HepG2 (cell line): Measurements from ENCODE around the gene SLC51B. TPM values are rescaled to one million over a fixed set of nuclear protein-coding genes. Genes with fewer than 3 reads are reported as not detected.

Experiments used
- ATAC-seq: fragments of 200-7000 bp; cut with Tn5 transposase; 3 replicates; pipeline ENCODE4 v1.9.1; 2020; ENCODE audit warnings: mild to moderate bottlenecking, moderate library complexity
- BruUV-seq: library from RNA; stranded (reverse); fragments of 400-500 nt; replicated peaks from 2 replicates; lab custom pipeline; 2021; lab: Mats Ljungman, UMichigan
- CTCF ChIA-PET: fragments of 300-600 bp; formaldehyde crosslinking; extraction: SDS; loops from one replicate; lab custom pipeline; 2021; ENCODE audit warnings: low total read pairs, inconsistent platforms, low intra/inter-chr PET ratio; lab: Yijun Ruan, JAX
- POLR2A ChIA-PET: fragments of 350-600 bp; sonication (Branson Sonifier 250); formaldehyde crosslinking; loops from one replicate; lab custom pipeline; 2020; ENCODE audit warnings: antibody characterized with exemption, inconsistent platforms; lab: Yijun Ruan, JAX
- DNase-seq: peaks from one replicate; pipeline ENCODE4 v3.0.0-alpha.2; 2015; ENCODE audit warnings: low spot score
- FAIRE-seq: peaks from 3 replicates; lab custom pipeline; 2011; peaks lifted over from hg19 to GRCh38; lab: Jason Lieb, UNC
- H2AFZ ChIP-seq: one replicate; pipeline ENCODE4 v1.6.1; 2011; ENCODE audit warnings: low read length, inconsistent platforms
- H3K27ac ChIP-seq: fragments of 300-600 bp; 3 replicates; pipeline ENCODE4 v1.8.0; 2011; ENCODE audit warnings: mixed run types, mild to moderate bottlenecking, mixed read lengths, low read length, inconsistent platforms; ENCODE audit not compliant: insufficient read depth; ENCODE audit errors: extremely low read length
- H3K27me3 ChIP-seq, 2 experiments: fragments of 200-600 bp in 1 of 2; 2 replicates in 1 of 2; 3 replicates in 1 of 2; pipeline versions ENCODE4 v1.6.0 to v1.8.0; 2011; ENCODE audit warnings: low read length in 2 of 2, mild to moderate bottlenecking in 2 of 2, moderate library complexity in 2 of 2, inconsistent platforms in 1 of 2; ENCODE audit not compliant: insufficient read depth in 2 of 2, control insufficient read depth in 1 of 2
- H3K36me3 ChIP-seq, 2 experiments: fragments of 200-600 bp in 1 of 2; replicated peaks in 1 of 2; 2 replicates in 1 of 2; 3 replicates in 1 of 2; pipeline versions ENCODE4 v1.5.1 to v1.8.0; 2011; ENCODE audit warnings: low read length in 2 of 2, inconsistent platforms in 1 of 2; ENCODE audit not compliant: insufficient read depth in 2 of 2, control insufficient read depth in 1 of 2
- H3K4me1 ChIP-seq: 2 replicates; pipeline ENCODE4 v1.5.1; 2012; ENCODE audit warnings: low read length, inconsistent platforms; ENCODE audit not compliant: insufficient read depth
- H3K4me2 ChIP-seq: 2 replicates; pipeline ENCODE4 v1.6.0; 2011; ENCODE audit warnings: low read depth, low read length, inconsistent platforms
- H3K4me3 ChIP-seq, 3 experiments: fragments of 200-600 bp in 1 of 3; sonication (generic), shearing (Covaris generic) in 1 of 3; replicated peaks in 1 of 3; 2 replicates each; pipeline ENCODE4 v1.5.1; 2011 to 2016; ENCODE audit warnings: low read length in 3 of 3, inconsistent platforms in 2 of 3, low read depth in 2 of 3, mild to moderate bottlenecking in 2 of 3, control low read depth in 1 of 3, mixed read lengths in 1 of 3; ENCODE audit not compliant: insufficient read depth in 1 of 3
- H3K79me2 ChIP-seq: one replicate; pipeline ENCODE4 v1.6.1; 2011; ENCODE audit warnings: low read length, inconsistent platforms; ENCODE audit not compliant: insufficient read depth
- H3K9ac ChIP-seq: 2 replicates; pipeline ENCODE4 v1.6.0; 2011; ENCODE audit warnings: mild to moderate bottlenecking, low read depth, low read length, inconsistent platforms; ENCODE audit not compliant: insufficient read depth
- H3K9me3 ChIP-seq: 2 replicates; pipeline ENCODE4 v1.5.1; 2012; ENCODE audit warnings: mild to moderate bottlenecking, low read length
- H4K20me1 ChIP-seq: 2 replicates; pipeline ENCODE4 v1.6.0; 2011; ENCODE audit warnings: inconsistent platforms, mild to moderate bottlenecking, low read length, moderate library complexity; ENCODE audit not compliant: insufficient read depth
- AGO1 ChIP-seq: fragments of 200-400 bp; formaldehyde crosslinking; IDR thresholded peaks from 2 replicates; pipeline ENCODE4 v1.6.1; 2017; ENCODE audit warnings: mild to moderate bottlenecking, low read depth, low read length, moderate library complexity; ENCODE audit not compliant: poor library complexity, severe bottlenecking
- CREBL2 ChIP-seq: sonication (generic); formaldehyde crosslinking; IDR thresholded peaks from 2 replicates; pipeline ENCODE4 v1.8.1; 2023; ENCODE audit warnings: missing genetic modification reagents, mild to moderate bottlenecking, borderline replicate concordance
- DRAP1 ChIP-seq: IDR thresholded peaks from 2 replicates; pipeline ENCODE4 v1.6.1; 2016; ENCODE audit warnings: missing genetic modification reagents, missing compliant biosample characterization
- ETS1 ChIP-seq: sonication (generic); formaldehyde crosslinking; IDR thresholded peaks from 2 replicates; pipeline ENCODE4 v1.4.0; 2020; ENCODE audit warnings: missing genetic modification reagents
- MZF1 ChIP-seq: sonication (generic); formaldehyde crosslinking; IDR thresholded peaks from 2 replicates; pipeline ENCODE4 v1.8.1; 2023; ENCODE audit warnings: mild to moderate bottlenecking, missing genetic modification reagents, borderline replicate concordance
- NFKB2 ChIP-seq: sonication (generic); formaldehyde crosslinking; IDR thresholded peaks from 2 replicates; pipeline ENCODE4 v1.4.0; 2020; ENCODE audit warnings: missing genetic modification reagents, borderline replicate concordance
- NR1H2 ChIP-seq: sonication (generic); formaldehyde crosslinking; IDR thresholded peaks from 2 replicates; pipeline ENCODE4 v1.8.1; 2022; ENCODE audit warnings: low read depth, missing genetic modification reagents, borderline replicate concordance
- POLR2AphosphoS2 ChIP-seq: IDR thresholded peaks from 2 replicates; pipeline ENCODE4 v1.6.1; 2011; ENCODE audit warnings: low read depth, low read length, improper control_type of control experiment
- POLR2G ChIP-seq: fragments of 200-400 bp; formaldehyde crosslinking; IDR thresholded peaks from 2 replicates; pipeline ENCODE4 v1.6.1; 2018; ENCODE audit warnings: mild to moderate bottlenecking, low read depth, low read length, moderate library complexity
- SAFB2 ChIP-seq: sonication (generic); formaldehyde crosslinking; IDR thresholded peaks from 2 replicates; pipeline ENCODE4 v1.5.1; 2020; ENCODE audit warnings: missing genetic modification reagents, low read depth, mild to moderate bottlenecking, borderline replicate concordance
- SOX6 ChIP-seq, 2 experiments: fragments of 450-650 bp in 1 of 2; sonication (generic) in 1 of 2; formaldehyde crosslinking in 1 of 2; IDR thresholded peaks; 2 replicates each; pipeline versions ENCODE4 v1.4.0 to v1.6.1; 2017 to 2020; ENCODE audit warnings: antibody characterized with exemption in 1 of 2, mild to moderate bottlenecking in 1 of 2, missing genetic modification reagents in 1 of 2
- SUZ12 ChIP-seq: fragments of 150-350 bp; IDR thresholded peaks from 2 replicates; pipeline ENCODE4 v1.6.1; 2014; ENCODE audit warnings: low read depth, low read length
- TIGD3 ChIP-seq: sonication (generic); formaldehyde crosslinking; IDR thresholded peaks from 2 replicates; pipeline ENCODE4 v1.5.1; 2020; ENCODE audit warnings: mild to moderate bottlenecking, missing genetic modification reagents, borderline replicate concordance
- ZFY ChIP-seq: sonication (generic); formaldehyde crosslinking; IDR thresholded peaks from 2 replicates; pipeline ENCODE4 v1.4.0; 2020; ENCODE audit warnings: missing genetic modification reagents
- ZNF263 ChIP-seq: sonication (generic); formaldehyde crosslinking; IDR thresholded peaks from 2 replicates; pipeline ENCODE4 v1.4.0; 2020; ENCODE audit warnings: missing genetic modification reagents
- ZNF350 ChIP-seq: sonication (generic); formaldehyde crosslinking; IDR thresholded peaks from 2 replicates; pipeline ENCODE4 v1.4.0; 2020; ENCODE audit warnings: mild to moderate bottlenecking, low read depth, missing genetic modification reagents, borderline replicate concordance
- ZNF644 ChIP-seq: IDR thresholded peaks from 2 replicates; pipeline ENCODE4 v1.6.1; 2016; ENCODE audit warnings: low read depth
- ZNF691 ChIP-seq: sonication (generic); formaldehyde crosslinking; IDR thresholded peaks from 2 replicates; pipeline ENCODE4 v1.4.0; 2020; ENCODE audit warnings: missing genetic modification reagents, low read depth, mild to moderate bottlenecking, borderline replicate concordance
- WGBS: methylation state at CpG from one replicate; pipeline ENCODE4 v1.1.6; 2017; ENCODE audit warnings: low lambda C conversion rate; 5-methylcytosine and 5-hydroxymethylcytosine counted together
- in situ Hi-C: cut with HindIII; loops from 2 replicates; pipeline ENCODE4 v1.10.0; 2017; ENCODE audit warnings: low pct_unique_long_range_greater_than_20kb; ENCODE audit not compliant: extremely low pct_ligation_motif_present
- intact Hi-C: fragments of 100-400 bp; cut with micrococcal nuclease; formaldehyde crosslinking; loops from one replicate; pipeline ENCODE4 v1.10.0; 2022; ENCODE audit not compliant: unreplicated experiment
- polyA plus RNA-seq, 8 experiments: library from polyadenylated mRNA; depleted of rRNA in 3 of 8; stranded (reverse) in 7 of 8; unstranded in 1 of 8; fragments of >200 nt; fragmentation: Illumina TruSeq in 4 of 8; extraction: Trizol in 4 of 8; gene quantifications; 2 replicates each; pipeline versions ENCODE4 v1.2.1 to v1.2.3, GENCODE V29; 2011 to 2016; ENCODE audit warnings: low read depth in 4 of 8, missing spikeins in 1 of 8, mixed read lengths in 1 of 8; ENCODE audit not compliant: insufficient read depth in 1 of 8
- total RNA-seq, 5 experiments: library from RNA; depleted of rRNA; stranded (reverse); fragments of >200 nt; fragmentation: Illumina TruSeq; extraction: Trizol; gene quantifications; 2 replicates each; pipeline ENCODE4 v1.2.3, GENCODE V29; 2016; ENCODE audit warnings: low read depth in 1 of 5

SLC51B gene
- total and polyA plus RNA-seq, 2 of the 13 experiments (the other 11 are each of a cell fraction or from before 2014, with no cell fraction given), result 14.9 to 17.1 TPM

GRCh38 chr15:65054333-65055200 is 9.4 kb downstream of the SLC51B start:
- intact Hi-C loops (loop anchor here (1.0 to 10.0 kb wide), 6 partner anchors 9 to 240 kb away; partner anchors contain the start of genes RNU5A-1 and SLC51B), in situ Hi-C loops (loop anchor here (5.0 kb wide), 1 partner anchor 33 kb away; no protein-coding TSS in a partner anchor)
- CTCF ChIA-PET, result interaction anchor here (1.5 to 5.0 kb wide), 5 partner anchors 21 to 47 kb away, joined by 3 to 54 read pairs (median 29); partner anchors contain the start of gene MTFMT
- DNase-seq (peak; percentile 64), ATAC-seq (peak; percentile 75), FAIRE-seq (peak; percentile 66)
- H3K36me3 ChIP-seq, result no peaks in the 10 kb centered on the region
- no TSS peak for BruUV-seq
- H3K4me1 ChIP-seq, result peaks cover 70% of the 10 kb centered on the region
- H3K79me2 ChIP-seq, result no peaks in the 10 kb centered on the region
- no peak overlapping the region for H3K4me2 ChIP-seq
- no peaks in the 10 kb centered on the region for H3K27me3 ChIP-seq
- POLR2A ChIA-PET, result interaction anchor here (0.9 to 4.5 kb wide), 7 partner anchors 9 to 250 kb away, joined by 3 to 27 read pairs (median 5); partner anchors contain the start of genes RNU5B-1 and SLC51B
- H3K4me3 ChIP-seq, result no peak overlapping the region
- H2AFZ ChIP-seq, result no peak overlapping the region
- no peak overlapping the region for H3K9ac ChIP-seq
- no peak overlapping the region for H3K27ac ChIP-seq
- WGBS, result 13% methylated on average over 3 of the region's 26 CpGs
- no peaks in the 10 kb centered on the region for H3K9me3 ChIP-seq
- H4K20me1 ChIP-seq, result no peaks in the 10 kb centered on the region
- TF ChIP-seq SAFB2 (CRISPR knock-in tag) (no peak), ZNF691 (CRISPR knock-in tag) (peak; percentile 87; the same call in 1 of the 2 replicates), DRAP1 (CRISPR knock-in tag) (0 out of 2 replicates have a peak, but pooled peaks have one; percentile 18), NFKB2 (CRISPR knock-in tag) (peak; percentile 61; the same call in 1 of the 2 replicates), ZNF350 (no peak; the same call in 1 of the 2 replicates), POLR2G (no peak), POLR2AphosphoS2 (no peak), AGO1 (no peak), MZF1 (no peak), NR1H2 (CRISPR knock-in tag) (no peak), ZNF263 (CRISPR knock-in tag) (no peak), ZNF644 (CRISPR knock-in tag) (0 out of 2 replicates have a peak, but pooled peaks have one; percentile 28), SOX6 (IDR thresholded peaks at IDR 0.05) (no peak), SOX6 (CRISPR knock-in tag; IDR thresholded peaks at IDR 0.05) (peak; percentile 40; the same call in 1 of the 2 replicates), TIGD3 (no peak), ETS1 (CRISPR knock-in tag) (no peak), CREBL2 (CRISPR knock-in tag) (no peak), ZFY (CRISPR knock-in tag) (peak; percentile 56), SUZ12 (no peak)
